Activated CD4-positive, alpha-beta T cell treated with anti-CD3 and anti-CD28 coated beads, Interleukin-2, amount 50 U/mL, for 48 hours (primary cell): ENCODE measurements around the gene TUBB4A.
A peak's percentile ranks its signal among the peaks of the same experiment; 100 is the strongest.

ENCODE experiments used
- DNase-seq, 2 experiments: peaks; one replicate each; pipeline ENCODE4 v3.0.0-alpha.2; 2020

TUBB4A gene

GRCh38 chr19:6491802-6492592 lies 10.1 kb downstream of the TUBB4A start:
- DNase-seq: no peak

GRCh38 chr19:6490134-6490533 lies 12.0 kb downstream of the TUBB4A start:
- no peak for DNase-seq

GRCh38 chr19:6489278-6490061 lies 12.6 kb downstream of the TUBB4A start:
- DNase-seq: peak in 1 of 2 experiments; percentile 35

GRCh38 chr19:6484831-6485230 lies 17.3 kb downstream of the TUBB4A start:
- no peak for DNase-seq

GRCh38 chr19:6484230-6484629 lies 17.9 kb downstream of the TUBB4A start:
- no peak for DNase-seq

- no peak for DNase-seq
Measured at GRCh38 chr19:6483235-6483634, 18.9 kb downstream of the TUBB4A start.

GRCh38 chr19:6482343-6482686 lies 19.8 kb downstream of the TUBB4A start:
- no peak for DNase-seq

- DNase-seq: peak; percentile 75 to 81
Measured at GRCh38 chr19:6481541-6482342, 20.4 kb downstream of the TUBB4A start, which contains the start of gene DENND1C. Gene DENND1C, minus strand, starts transcription at chr19:6481787. Its CDS starts 92 bp downstream, at chr19:6481695.

GRCh38 chr19:6480848-6481415 lies 21.2 kb downstream of the TUBB4A start:
- DNase-seq: peak; percentile 31 to 39

GRCh38 chr19:6479836-6480398 lies 22.2 kb downstream of the TUBB4A start:
- no peak for DNase-seq

GRCh38 chr19:6478815-6479214 lies 23.3 kb downstream of the TUBB4A start:
- DNase-seq: no peak

- no peak for DNase-seq
Measured at GRCh38 chr19:6476896-6477431, 25.1 kb downstream of the TUBB4A start.

GRCh38 chr19:6476155-6476895 lies 25.8 kb downstream of the TUBB4A start:
- DNase-seq: peak; percentile 62 to 69

GRCh38 chr19:6475321-6476108 lies 26.6 kb downstream of the TUBB4A start:
- DNase-seq: no peak

GRCh38 chr19:6473647-6474046 lies 28.5 kb downstream of the TUBB4A start:
- no peak for DNase-seq

- no peak for DNase-seq
Measured at GRCh38 chr19:6472713-6473112, 29.4 kb downstream of the TUBB4A start.

- DNase-seq: no peak
Measured at GRCh38 chr19:6471076-6471475, 31.0 kb downstream of the TUBB4A start.

- DNase-seq: no peak
Measured at GRCh38 chr19:6470173-6470572, 31.9 kb downstream of the TUBB4A start.

GRCh38 chr19:6467384-6467783 lies 34.7 kb downstream of the TUBB4A start:
- no peak for DNase-seq

GRCh38 chr19:6466526-6467248 lies 35.4 kb downstream of the TUBB4A start:
- DNase-seq: no peak
